Sciatic nerve (tissue), 2 donors: ENCODE results near the gene NPAS2. TPM values are rescaled to one million over a fixed set of nuclear protein-coding genes. Genes with fewer than 3 reads are reported as not detected.

Source experiments
- ATAC-seq: fragments of 200-7000 bp; cut with Tn5 transposase; one replicate; pipeline ENCODE4 v1.9.1; 2020; ENCODE audit warnings: mild to moderate bottlenecking, moderate library complexity
- DNase-seq: peaks from one replicate; pipeline ENCODE4 v3.0.0-alpha.2; 2020; ENCODE audit warnings: low spot score
- intact Hi-C: fragments of 100-400 bp; cut with DNase I; formaldehyde crosslinking; loops from one replicate; pipeline ENCODE4 v1.14.2; 2022
- total RNA-seq: library from RNA; stranded (reverse); fragmentation: NEBNext Ultra II Directional; extraction: Animal tissue kit (Norgen Biotek cat#: 25700); gene quantifications from one replicate; pipeline ENCODE4 v1.2.1, GENCODE V29; 2021
- donor health status: DM: no; HTN: no; CAD: no.
- donor health status: DM: no; HTN: no; CAD: no.

The NPAS2 gene
- total RNA-seq, 1 donor from 2014 or later = 17.5 TPM

DNA sequence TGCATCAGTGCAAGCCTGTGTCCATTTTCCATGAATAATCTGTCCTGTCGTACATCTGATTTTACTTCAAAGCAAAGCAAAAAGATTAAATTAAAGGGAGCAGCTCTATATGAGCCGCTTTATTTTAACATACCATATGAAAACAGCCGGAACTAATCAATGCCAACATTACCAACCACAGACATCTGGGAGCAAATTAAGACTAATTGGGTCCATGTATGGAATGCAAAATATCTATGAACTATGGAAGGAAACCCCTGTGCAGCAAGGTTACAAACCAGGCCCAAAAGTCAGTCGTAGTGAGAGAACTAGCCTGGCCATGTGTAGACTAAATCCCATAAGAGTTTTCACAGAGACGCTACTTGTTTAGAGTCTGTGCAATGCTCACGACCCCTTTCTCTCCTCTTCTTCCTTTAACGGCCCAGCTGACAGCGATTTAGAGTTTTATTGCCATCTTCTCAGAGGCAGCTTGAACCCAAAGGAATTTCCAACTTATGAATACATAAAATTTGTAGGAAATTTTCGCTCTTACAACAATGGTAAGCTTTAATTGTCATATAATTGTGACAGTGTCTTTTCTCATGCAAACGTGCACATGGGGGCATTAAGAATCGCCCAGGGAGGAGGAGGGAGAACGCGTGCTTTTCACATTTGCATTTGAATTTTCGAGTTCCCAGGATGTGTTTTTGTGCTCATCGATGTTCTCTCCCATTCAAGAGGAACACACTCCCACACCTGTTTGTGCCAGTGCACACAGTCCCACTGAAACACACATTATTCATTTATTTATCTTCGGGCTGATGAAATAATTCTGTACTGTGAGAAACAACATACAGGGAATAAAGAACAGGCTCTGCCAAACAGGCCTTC lies 129.2 kb downstream of the NPAS2 start:
- DNase-seq (no peak), ATAC-seq (no peak)
- intact Hi-C loops = no loop called here

DNA sequence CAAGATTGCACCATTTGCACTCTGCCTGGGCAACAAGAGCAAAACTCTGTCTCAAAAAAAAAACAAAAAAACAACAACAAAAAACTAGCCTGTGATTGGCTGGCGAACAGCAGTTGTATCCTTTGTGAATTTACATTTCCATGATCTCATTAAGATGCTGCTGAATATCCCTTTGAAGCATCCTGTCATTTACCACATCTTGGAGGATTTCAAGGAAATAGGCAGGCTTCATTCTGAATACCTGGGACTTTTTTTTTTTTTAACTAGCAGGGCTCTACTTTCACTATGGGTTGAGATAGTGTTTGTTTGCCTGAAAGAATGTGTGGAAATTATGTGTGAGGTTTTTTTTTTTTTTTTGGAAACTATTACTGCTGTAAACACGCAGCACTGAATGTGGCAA lies 132.6 kb downstream of the NPAS2 start:
- intact Hi-C loops = no loop called here
- no peak for ATAC-seq
- DNase-seq = no peak

DNA sequence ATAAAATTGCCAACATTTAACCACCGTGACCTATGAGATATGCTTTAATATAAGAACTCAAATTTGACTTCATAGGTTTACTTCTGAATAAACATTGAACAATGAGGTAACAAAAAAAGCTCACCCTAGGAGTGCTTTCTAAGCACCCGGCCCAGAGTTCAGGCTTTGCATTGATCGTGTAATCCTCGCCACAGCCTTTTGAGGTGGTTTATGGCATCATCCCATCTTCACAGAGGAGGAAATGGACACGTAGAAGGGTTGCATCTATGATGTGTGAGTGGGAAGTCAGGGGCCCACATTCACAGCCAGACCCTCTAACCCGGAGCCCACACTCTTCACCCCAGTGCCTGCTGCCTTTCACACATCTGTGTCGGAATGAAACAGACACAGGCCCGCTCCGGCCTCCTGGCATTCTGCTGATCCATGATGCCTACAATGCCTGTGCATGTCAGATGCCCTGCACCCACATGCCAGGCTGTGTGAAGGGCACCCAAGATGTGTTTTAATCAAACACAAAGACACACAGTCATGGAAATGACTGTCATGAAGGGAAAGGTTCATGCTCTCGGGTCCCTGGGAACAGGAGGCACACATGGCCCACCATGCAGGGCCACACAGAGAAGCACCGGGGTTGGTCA lies 133.6 kb downstream of the NPAS2 start:
- intact Hi-C loops = no loop called here

DNA sequence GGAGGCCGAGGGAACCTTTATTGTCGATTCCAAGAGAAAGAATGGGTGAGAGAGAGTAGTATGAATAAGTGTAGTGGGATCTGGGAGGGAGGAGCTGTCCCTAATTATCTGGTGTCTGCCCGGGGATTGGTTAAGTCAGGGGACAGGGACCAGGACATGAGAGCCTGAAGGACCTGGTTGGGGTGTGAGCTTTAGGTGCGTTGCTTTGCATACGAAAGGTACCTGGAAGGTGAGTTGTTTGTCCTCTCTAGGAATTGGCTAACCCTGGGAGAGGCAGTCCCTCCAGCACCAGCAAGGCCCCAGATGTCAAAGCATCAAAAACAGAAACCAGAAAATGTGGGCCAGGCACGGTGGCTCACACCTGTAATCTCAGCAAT lies 134.1 kb downstream of the NPAS2 start:
- DNase-seq (no peak), ATAC-seq (no peak)

More for the DNA sequence above, 133.6 kb downstream of the NPAS2 start:
- ATAC-seq (no peak), DNase-seq (no peak)

DNA sequence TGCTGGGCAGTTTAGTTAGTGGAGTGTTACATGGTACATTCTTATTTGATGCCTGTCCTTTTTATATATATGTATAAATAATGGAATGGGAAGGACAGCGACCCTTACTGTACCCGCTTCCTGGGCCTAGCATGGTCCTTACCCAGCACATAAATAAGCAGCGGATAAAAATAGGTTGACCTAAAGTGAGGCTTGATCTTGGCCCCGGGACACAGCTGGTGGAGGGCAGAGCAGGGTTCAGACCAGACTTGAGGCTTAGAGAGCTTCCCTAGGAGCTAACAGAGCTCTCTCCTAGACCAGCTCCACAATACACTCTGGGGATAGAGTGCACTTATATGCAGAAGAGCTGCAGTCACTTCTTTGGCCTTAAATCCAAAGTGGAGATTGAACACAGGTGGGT lies 135.3 kb downstream of the NPAS2 start:
- no peak for ATAC-seq
- intact Hi-C loops = no loop called here
- DNase-seq = no peak

More for the DNA sequence above, 134.1 kb downstream of the NPAS2 start:
- intact Hi-C loops = no loop called here

DNA sequence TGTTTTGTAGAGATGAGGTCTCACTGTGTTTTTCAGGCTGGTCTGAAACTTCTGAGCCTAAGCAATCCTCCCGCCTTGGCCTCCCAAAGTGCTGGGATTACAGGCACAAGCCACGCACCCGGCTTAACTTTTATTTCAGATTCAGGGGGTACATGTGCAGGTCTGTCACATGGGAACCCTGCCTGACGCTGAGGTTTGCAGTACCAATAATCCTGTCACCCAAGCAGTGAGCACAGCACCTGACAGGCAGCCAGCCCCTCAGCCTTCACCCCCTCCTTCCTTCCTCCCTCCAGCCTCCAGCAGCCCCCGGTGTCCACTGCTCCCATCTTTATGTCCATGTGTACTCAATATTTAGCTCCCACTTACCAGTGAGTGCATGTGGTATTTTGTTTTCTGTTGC lies 136.1 kb downstream of the NPAS2 start:
- DNase-seq (no peak), ATAC-seq (no peak)
- intact Hi-C loops = no loop called here

DNA sequence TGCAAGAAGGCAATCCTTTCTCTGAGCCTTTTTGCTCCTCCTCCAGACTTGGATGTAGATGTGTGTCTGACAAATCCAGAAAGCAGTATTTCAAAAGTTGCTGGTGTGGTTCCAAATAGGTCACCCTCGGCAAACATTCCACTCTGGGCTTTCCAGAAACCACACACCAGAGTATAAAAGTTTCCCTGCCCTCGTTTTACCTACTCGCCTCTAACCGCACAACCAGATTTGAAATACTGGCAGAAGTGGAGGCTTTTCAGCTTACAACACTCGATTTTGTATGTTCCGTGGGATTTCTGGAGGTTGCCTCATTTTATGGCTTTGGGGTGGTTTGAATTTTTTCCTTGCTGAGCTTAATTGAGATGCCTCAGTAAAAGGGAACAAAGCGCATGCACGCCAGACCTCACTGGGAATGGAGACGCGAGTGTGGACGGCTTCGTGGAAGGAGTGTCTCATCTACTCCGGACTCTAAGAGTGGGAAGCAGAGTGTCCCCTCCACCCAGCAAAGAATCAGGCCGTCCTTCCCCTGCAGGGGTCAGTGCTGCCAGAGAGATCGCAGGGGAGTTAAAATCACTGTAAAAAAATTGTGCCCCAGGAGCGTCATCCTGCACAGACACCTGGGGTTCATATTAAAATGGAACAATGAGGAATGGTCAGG lies 138.2 kb downstream of the NPAS2 start:
- no peak for DNase-seq
- peak; percentile 90 for ATAC-seq
- intact Hi-C loops = no loop called here

DNA sequence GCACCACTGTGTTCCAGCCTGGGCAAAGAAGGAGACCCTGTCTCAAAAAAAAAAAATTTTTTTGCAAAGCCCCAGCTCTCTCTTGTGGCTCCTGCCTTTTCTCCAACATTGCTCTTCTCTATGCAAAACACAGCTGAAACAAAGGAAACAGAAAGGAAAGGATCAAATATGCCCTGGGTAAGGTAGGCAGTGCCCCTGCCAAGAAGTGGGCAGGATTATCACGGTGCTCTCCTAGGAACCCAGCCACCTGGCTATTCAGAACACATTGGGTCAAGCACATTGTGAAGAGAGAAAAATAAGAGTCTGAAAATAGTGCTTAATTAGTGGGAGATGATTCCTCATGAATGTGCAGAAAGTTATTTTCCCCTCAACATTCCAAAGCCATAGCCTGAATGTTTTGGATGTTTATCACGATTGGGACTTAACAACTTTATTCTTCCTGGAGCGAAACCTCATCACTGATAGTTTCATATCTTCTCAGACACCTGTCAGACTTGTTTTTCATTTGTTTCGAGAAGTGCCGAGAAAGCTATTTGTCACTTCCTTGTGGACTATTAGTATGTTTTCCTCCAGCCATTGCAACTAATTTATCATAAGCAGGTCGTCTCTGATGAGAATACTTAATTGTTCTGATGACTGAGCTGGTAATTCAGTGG lies 139.4 kb downstream of the NPAS2 start:
- DNase-seq (no peak), ATAC-seq (no peak)
- intact Hi-C loops = no loop called here

DNA sequence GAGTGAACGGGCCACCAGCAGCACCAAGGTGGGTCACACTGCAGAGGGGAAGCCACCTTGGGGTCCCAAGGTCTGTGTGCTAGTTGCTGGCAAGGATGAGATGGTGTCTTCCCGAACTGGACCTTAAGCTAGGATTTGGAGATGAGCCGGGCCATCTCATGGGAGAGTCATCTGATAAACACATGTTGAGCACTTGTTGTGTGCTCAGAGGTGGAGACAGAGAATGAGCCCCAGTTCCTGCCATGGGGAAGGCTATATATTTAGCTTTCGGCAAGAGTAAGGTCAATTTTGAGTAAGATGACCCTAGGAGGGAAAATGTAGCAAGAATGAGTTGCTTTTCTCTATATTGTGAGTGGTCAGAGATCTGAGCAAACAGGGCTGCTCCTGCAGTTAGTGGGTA lies 140.7 kb downstream of the NPAS2 start:
- DNase-seq (no peak), ATAC-seq (no peak)
- intact Hi-C loops = no loop called here

DNA sequence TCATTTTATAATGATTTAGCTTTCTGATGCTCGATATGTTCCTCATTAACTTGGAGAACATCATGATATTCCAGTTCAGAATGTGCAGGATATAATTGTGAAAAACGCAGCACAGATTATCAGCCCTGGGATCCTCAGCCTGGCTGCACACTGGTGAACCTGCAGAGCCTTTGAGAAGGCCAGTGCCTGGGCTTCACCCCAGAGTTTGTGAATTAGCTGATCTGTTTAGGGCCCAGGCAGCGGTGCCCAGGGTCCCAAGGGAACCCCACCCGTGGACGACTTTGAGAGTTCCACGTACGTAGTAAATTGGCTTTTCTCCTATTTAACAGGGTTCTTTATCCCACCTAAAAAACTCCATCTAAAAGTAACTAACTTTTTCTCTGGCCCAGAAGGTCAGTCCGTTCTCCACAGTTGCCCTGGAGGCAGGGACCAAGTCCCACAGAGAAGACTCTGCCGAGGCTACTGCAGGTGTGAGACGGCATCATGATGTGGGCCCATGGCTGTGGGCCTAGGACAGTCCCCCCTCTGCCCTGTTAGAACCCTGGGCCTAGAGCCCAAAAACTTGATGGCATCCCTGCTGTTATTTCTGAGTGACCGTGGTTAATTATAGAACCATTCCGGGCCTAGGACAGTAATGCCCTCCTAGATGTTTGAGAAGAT lies 142.6 kb downstream of the NPAS2 start:
- DNase-seq = no peak
- ATAC-seq = no peak
- intact Hi-C loops = no loop called here

DNA sequence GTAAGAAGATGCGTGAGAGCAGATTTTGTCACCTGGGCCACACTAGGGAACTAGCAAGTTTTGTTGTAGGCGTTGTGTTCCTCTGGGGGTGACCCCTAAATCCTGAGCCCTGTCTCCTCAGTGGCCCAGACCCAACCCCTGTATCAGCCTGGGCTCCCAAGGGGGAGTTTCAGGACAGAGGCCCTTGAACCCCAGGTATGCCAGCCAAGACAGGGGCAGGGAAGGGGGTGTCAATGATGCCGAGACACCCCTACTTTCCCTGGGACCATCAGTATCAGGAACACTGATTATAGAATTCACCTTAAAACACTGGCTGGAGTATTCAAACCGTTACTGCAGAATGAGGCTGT lies 143.1 kb downstream of the NPAS2 start:
- DNase-seq (no peak), ATAC-seq (no peak)
- intact Hi-C loops = no loop called here

DNA sequence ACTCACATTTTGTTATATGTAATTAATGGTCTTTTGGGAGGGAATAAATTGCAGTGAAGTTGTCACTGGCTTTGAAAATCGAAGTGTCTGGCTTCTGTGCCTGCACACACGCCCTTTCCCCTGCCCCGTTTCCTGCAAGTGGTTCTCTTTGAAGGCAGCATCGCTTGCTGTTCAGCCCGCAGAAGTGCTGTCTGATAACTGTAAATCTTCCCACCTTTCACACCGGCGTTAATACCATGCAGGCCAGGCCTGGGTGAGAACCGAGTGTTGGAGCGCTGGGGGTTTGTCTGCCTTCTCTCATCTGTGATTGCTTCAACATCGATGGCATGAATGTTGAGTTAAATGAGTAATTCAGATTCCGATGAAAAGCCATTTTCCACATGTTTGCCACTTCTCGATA lies 144.3 kb downstream of the NPAS2 start:
- intact Hi-C loops = no loop called here
- ATAC-seq (no peak), DNase-seq (no peak)

DNA sequence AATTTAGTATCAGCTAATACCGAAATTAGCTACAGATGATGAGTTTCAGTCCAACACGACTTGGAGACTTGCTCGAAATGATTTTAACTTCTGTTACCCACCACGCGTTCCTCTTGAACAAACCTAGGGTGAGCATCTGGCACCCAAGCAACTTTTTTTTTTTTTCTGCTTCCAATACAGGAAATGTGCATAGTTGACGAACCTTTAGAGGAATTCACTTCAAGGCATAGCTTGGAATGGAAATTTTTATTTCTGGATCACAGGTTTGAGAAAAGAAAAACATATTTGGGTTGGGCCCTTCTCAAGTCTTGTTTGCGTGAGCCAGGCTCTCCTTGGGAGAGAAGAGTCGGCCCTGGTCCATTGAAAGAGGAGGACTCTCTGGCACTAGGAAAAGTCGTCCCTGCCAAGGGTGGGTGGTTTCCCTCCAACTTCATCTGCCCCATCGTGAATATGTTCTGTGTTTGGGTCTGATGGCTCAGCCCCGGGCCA lies 144.8 kb downstream of the NPAS2 start:
- no peak for DNase-seq
- ATAC-seq = peak; percentile 59
- intact Hi-C loops = no loop called here

DNA sequence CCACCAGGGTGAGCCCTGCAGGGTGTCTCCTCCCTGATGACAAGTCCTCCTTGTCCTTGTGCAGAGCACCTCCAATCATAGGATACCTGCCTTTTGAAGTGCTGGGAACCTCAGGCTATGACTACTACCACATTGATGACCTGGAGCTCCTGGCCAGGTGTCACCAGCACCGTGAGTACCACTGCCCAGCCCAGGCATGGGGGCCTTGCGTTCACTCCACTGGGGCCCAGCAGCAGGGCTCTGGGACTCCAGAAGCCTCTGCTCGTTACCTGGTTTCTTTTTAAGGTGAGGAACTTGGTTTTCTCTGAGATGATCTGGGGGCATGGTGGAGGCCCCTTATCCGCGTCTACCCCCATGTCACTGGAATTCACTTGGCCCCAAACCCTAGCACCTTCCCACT lies 145.7 kb downstream of the NPAS2 start:
- ATAC-seq (no peak), DNase-seq (no peak)
- intact Hi-C loops = no loop called here

DNA sequence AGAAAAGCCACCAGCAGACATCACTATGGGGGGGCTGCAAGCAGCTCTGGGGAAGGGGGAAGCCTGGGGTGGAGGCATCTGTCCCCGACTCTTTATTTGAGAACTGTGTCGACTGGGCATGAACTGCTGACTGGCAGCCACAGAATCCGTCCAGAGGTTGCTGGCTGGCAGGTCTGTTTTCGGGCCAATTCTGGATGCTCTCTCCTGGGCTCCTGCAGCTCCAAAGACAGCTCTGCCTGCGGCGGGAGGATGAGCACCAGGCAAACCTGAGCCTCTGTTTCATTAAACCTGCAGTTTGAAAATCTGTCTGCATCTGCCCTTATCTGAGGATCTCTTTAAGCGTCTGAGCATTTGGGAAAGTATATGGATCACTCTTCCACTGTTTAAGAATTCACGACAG lies 147.8 kb downstream of the NPAS2 start:
- no peak for ATAC-seq
- intact Hi-C loops = no loop called here
- DNase-seq = no peak

DNA sequence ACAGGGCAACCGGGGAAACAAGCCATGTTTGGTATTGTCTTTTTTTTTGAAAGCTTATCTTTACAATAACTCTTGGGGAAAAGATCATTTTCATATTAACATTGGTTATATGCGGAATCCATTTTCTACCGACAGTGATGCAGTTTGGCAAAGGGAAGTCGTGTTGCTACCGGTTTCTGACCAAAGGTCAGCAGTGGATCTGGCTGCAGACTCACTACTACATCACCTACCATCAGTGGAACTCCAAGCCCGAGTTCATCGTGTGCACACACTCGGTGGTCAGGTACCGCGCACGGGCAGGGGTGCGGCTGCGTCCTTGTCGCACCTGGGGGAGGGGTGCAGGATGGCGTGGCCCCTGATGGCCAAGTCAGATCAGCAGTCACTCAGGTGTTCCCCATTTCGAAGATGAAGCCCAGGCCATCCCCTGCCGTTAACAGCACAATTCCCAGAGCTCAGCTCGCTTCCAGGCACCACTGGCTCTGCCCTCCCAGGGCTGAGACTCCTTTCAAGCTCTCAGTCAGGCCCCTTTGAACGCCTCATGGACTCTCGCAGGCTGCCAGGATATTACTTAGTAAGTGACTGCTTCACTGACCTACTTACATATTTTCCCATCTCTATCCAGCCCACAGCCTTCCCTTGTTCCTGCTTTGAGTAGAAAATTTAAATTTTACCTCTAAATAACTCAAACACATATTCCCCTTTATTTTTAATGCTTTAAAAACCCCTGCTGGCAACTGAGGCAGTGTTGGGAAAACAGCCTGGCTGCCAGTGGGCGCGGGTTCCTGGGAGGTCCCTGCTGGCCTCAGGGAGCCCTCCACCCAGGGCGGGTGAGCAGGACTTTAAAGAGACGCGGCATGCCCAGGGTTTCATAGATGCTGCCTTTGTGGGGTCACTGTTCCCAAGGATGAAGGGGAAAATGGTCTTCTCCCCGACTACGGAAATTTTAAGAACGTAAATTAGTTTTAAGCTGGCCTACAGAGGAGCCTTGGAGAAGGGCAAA lies 148.5 kb downstream of the NPAS2 start:
- no peak for DNase-seq

DNA sequence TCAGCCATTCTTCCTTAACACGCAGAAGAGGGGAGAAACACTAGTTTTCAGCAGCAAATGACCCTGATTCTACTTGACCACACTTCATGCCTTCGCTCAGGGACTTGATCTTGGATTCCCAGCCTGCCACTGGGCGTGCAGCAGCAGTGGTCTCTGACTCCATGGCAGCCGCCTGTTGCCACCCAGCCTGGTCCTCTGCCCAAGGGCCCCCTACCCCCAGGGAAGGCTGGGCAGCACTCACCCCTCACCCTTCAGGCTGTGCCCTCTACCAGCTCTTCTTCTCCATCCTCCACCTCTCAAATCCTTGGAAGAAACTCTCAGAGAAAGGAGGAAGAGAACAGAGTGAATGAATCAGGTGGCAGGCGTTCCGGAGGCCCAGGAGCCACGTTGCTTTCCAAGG lies 150.1 kb downstream of the NPAS2 start:
- intact Hi-C loops = loop anchor here (10.0 kb wide), 1 partner anchor 545 kb away; no protein-coding TSS in a partner anchor
- ATAC-seq = no peak
- no peak for DNase-seq

More for the DNA sequence above, 148.5 kb downstream of the NPAS2 start:
- intact Hi-C loops = no loop called here
- no peak for ATAC-seq

DNA sequence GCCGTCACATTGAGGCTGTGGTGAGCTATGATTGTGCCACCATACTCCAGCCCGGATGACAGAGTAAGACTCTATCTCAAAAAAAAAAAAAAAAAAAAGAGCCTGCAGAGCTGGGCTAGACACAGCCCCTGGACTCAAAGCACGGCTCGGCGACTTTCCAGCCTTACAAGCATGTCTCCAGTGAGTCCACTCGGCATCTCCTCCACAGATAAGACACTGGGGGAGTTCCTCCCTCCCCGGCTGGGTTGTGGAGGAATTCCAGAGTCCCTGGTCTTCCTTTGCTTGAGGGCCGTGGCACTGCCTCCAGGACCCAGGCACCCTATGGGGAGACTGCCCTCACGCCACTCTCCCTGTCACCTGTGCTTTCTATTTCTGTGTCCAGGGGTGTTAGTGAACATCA lies 151.3 kb downstream of the NPAS2 start:
- ATAC-seq (no peak), DNase-seq (no peak)
- intact Hi-C loops = loop anchor here (10.0 kb wide), 1 partner anchor 546 kb away; no protein-coding TSS in a partner anchor
